WI38 (cell line): ENCODE data around the gene FAIM.
A peak's percentile ranks its signal among the peaks of the same experiment; 100 is the strongest.
"Not testable (repeated sequence)": the region's sequence is repeated elsewhere in the genome, so short reads cannot be mapped to it uniquely, and the experiment has no call there.

Source experiments
- H3K4me3 ChIP-seq: 2 replicates; pipeline ENCODE4 v1.5.1; 2011; ENCODE audit warnings: low read depth, mild to moderate bottlenecking, control low read depth, low read length
- TF ChIP-seq, protein P1 (sequence below): IDR thresholded peaks from 2 replicates; pipeline ENCODE4 v1.5.1; 2012; ENCODE audit warnings: low read depth, mild to moderate bottlenecking, control low read depth, low read length

FAIM gene

DNA sequence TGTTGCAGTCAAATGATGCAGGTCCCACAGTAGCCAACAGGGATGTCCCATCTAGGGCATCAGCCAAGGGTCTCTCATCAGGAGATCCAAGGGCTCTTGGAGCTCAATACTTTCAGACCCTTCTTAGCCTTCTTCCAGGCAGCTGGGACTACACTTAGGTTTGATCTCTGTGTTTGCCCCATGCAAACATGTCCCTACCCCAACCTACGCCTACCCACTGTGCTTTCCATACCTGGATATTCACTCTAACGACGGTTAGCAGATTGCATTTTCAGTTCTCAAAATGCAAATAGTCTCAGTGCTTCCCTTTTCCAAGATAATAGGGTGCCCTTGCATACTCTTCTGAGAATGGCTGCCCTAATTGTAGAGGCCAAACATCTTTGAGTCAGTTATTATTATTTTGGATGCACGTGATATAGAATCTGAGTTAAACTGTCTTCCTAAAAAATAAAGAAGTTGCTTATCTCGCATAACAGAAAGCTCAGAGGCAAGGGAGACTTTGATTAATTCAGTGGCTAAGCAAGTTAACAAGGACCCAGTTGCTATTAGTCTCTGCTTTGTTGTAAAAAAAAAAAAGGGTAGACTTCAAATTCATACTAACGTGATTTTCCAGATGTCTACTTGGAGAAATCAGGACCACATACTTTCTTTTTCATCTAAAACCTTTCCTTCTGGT lies 13.5 kb upstream of the FAIM start:
- peak overlapping the region; percentile 92 for H3K4me3 ChIP-seq
- TF ChIP-seq, protein P1, sequence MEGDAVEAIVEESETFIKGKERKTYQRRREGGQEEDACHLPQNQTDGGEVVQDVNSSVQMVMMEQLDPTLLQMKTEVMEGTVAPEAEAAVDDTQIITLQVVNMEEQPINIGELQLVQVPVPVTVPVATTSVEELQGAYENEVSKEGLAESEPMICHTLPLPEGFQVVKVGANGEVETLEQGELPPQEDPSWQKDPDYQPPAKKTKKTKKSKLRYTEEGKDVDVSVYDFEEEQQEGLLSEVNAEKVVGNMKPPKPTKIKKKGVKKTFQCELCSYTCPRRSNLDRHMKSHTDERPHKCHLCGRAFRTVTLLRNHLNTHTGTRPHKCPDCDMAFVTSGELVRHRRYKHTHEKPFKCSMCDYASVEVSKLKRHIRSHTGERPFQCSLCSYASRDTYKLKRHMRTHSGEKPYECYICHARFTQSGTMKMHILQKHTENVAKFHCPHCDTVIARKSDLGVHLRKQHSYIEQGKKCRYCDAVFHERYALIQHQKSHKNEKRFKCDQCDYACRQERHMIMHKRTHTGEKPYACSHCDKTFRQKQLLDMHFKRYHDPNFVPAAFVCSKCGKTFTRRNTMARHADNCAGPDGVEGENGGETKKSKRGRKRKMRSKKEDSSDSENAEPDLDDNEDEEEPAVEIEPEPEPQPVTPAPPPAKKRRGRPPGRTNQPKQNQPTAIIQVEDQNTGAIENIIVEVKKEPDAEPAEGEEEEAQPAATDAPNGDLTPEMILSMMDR = no peak

DNA sequence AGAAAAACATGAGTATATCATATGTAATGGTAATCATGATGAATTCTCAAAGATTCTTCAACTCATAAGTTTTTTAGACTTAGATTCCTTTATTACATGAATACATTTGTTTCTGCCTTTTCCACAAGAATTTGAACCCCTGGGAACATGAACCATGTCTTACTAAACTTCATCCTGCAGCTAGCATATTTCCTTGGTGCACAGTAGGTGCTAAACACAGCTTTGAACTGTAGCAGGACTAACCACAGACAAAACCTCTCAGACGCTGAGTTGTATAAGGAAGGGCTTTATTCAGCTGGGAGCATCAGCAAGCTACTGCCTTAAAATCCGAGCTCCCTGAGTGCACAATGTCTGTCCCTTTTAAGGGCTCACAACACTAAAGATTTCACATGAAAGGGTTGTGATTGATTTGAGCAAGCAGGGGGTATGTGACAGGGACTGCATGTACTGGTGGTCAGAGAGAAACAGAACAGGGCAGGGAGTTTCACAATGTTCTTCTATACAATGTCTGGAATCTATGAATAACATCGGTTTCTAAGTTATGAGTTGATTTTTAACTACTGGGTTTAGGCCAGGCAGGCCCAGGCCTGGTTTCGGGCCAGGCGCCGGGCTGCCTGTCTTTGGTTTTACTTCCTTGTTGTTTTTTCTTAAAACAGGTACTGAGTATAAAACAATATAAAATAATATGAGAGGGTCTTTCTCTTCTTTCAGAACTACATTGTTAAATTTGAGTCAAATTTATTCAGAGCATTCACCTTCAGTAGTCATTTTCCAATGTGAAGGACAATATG lies 11.2 kb upstream of the FAIM start:
- not testable (repeated sequence) for H3K4me3 ChIP-seq

DNA sequence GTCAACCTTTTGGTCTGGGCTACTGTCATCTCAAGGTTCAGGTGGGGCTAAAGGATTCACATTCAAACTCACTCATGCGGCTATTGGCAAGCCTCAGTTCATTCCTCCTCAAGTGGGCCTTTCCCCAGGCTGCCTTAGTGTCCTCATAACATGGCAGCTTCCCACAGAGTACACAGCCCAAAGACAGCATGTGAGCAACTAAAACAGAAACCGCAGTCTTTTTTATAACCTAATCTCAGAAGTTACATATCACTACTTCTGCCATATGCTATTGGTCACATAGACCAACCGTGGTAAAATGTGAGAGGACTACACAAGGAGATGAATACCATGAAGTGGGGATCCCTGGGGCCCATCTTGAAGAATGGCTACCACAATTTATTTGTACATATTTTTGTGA lies 10.0 kb upstream of the FAIM start:
- no peak overlapping the region for H3K4me3 ChIP-seq
- TF ChIP-seq, protein P1 = no peak

DNA sequence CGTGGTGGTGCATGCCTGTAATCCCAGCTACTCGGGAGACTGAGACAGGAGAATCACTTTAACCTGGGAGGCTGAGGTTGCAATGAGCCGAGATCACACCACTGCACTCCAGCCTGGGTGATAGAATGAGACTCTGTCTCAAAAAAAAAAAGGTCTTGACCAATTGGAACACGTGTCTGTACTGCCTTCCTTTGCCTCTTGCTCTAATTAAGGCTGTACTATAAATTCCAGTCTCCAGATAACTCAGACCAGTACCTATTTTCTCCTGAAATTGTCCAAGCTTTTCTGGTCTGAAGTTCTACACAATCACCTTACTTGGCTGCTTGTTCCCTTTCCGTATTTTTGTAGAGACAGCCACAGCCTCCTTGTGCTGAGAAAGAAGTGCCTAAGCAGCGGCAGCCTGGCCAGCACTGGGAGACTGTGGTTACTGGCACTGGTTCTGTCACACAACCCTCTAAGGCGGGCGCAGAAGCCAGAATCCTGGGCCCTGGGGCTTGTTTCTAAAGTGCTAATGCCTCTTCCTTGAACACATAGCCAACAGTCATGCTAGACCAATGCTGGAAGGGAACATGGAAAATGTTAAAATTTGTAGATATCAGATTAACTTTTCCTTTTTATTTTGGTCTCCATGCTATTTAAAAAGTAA lies 8.3 kb upstream of the FAIM start:
- TF ChIP-seq, protein P1 = no peak
- H3K4me3 ChIP-seq = no peak overlapping the region

DNA sequence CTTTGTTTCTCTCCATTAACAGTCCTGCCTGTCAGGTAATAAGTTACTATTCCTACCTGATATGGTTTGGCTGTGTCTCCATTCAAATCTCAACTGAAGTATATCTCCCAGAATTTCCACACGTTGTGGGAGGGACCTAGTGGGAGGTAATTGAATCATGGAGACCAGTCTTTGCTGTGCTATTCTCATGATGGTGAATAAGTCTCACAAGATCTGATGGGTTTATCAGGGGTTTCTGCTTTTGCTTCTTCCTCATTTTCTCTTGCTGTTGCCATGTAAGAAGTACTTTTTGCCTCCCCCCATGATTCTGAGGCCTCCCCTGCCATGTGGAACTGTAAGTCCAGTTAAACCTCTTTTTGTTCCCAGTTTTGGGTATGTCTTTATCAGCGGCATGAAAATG lies 6.9 kb upstream of the FAIM start:
- H3K4me3 ChIP-seq = not testable (repeated sequence)

DNA sequence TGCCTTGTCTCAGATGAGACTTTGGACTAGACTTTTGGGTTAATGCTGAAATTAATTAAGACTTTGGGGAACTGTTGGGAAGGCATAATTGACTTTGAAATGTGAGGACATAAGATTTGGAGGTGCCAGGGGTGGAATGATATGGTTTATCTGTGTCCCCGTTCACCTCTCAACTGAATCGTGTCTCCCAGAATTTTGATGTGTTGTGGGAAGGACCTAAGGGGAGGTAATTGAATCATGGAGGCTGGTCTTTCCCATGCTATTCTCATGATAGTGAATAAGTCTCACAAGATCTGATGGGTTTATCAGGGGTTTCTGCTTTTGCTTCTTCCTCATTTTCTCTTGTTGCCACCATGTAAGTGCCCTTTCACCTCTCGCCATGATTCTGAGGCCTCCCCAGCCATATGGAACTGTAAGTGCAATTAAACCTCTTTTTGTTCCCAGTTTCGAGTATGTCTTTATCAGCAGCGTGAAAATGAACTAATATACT lies 4.4 kb upstream of the FAIM start:
- not testable (repeated sequence) for H3K4me3 ChIP-seq

DNA sequence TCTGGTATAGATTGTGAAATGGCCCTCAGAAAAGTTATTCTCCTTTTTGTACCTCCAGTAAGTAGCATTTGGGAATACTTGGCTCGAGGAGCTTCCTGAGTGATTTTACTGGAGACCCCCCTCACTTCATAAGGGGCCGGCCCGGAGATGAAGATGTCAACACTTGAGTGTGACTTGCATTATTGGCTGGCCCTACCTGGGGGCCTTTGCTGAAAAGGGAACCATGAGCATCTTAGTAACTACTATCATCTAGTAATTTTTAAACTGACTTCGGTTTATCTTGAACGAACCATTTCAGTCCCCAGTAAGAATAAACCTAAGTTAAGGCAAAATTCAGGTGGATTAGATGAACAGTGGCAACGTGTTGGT lies 1.3 kb downstream of the FAIM start:
- no peak overlapping the region; the same call in 1 of the 2 replicates for H3K4me3 ChIP-seq
- TF ChIP-seq, protein P1 = no peak

DNA sequence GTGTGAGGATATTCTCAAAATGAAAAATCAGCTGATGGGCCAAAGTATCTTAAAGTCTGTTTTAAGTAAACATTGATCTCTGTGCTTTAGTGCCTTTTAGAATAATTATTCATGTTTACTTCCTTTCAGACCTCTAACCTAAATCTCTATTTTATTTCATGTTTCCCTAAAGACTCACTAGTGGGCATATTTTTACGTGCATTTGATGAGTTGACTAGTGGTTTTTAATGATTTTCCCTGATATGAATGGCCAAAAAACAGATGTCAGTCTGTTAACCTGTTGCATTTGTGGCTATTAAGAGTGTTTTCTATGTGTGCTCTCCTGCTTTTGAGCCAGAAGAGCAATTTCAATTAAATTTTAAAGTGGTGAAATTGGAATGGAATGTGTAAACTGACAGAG lies 6.9 kb downstream of the FAIM start:
- no peak overlapping the region for H3K4me3 ChIP-seq
- TF ChIP-seq, protein P1 = no peak
